Ammon's horn (tissue), 1 donor: ENCODE results near the gene CPED1.
"Not testable (repeated sequence)": the region's sequence is repeated elsewhere in the genome, so short reads cannot be mapped to it uniquely, and the experiment has no call there.

ENCODE experiments used
- DNase-seq: peaks from one replicate; pipeline ENCODE4 v3.0.0-alpha.2; 2016; ENCODE audit warnings: low spot score

The CPED1 gene

DNA sequence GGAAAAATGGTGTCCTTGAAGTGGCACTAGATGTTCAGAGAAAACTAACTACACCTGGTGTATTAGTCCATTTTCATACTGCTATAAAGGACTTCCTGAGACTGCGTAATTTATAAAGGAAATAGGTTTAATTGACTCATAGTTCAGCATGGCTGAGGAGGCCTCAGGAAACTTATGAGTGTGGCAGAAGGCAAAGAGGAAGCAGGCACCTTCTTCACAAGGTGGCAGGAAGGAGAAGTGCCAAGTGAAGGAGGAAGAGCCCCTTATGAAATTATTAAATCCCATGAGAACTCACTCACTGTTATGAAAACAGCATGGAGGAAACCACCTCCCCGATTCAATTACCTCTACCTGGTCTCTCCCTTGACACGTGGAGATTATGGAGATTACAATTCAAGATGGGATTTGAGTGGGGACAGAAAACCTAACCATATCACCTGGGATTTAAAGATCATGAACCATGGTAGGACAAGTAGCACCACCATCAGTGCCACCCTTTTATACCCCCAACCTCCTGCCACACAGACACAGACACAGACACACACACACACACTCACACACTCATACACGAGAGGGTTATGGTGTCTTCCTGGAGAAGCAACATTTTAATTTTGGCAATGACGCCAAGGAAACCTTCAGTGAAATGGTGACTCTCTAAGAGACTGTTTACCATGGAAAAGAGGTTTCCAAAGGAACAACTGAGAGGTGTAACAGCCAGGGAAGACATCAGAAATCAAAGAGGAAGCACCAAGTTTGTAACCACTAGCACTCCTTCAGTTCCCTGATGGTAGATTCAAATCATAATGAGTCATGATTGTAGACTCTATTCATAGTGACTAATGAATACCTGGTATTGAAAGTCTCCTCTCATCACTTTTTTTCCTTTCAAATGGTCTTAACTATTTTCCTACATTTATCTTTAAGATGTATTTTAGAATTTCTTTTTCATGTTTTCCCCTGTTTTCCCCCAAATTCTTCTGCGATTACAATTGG is 298.5 kb downstream of the CPED1 start:
- DNase-seq, result no peak

DNA sequence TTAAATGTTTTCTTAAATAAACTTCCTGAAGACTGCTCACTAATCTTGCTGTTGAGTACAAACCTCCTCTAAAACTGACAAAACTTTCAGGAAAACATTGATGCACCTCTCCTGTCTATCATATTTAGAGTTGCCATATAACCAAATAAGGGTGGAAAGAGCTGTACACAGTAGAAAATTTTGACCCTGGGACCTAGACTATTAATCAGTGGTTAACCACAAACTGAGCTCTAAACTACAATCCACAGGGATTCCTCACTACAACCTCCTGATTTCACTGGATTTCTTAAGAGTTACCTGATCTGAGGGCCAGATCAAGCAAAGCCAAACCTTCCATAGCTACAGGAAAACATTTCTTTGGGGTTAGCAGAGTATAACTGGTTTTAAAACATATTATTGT is 300.4 kb downstream of the CPED1 start:
- no peak for DNase-seq

DNA sequence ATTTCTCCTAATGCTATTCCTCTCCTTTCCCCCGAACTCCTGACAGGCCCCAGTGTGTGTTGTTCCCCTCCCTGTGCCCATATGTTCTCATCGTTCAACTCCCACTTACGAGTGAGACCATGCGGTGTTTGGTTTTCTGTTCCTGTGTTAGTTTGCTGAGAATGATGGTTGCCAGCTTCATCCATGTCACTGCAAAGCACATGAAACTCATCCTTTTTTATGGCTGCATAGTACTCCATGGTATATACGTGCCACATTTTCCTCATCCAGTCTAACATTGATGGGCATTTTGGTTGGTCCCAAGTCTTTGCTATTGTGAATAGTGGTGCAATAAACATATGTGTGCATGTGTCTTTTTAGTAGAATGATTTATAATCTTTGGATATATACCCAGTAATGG is 301.4 kb downstream of the CPED1 start:
- not testable (repeated sequence) for DNase-seq

DNA sequence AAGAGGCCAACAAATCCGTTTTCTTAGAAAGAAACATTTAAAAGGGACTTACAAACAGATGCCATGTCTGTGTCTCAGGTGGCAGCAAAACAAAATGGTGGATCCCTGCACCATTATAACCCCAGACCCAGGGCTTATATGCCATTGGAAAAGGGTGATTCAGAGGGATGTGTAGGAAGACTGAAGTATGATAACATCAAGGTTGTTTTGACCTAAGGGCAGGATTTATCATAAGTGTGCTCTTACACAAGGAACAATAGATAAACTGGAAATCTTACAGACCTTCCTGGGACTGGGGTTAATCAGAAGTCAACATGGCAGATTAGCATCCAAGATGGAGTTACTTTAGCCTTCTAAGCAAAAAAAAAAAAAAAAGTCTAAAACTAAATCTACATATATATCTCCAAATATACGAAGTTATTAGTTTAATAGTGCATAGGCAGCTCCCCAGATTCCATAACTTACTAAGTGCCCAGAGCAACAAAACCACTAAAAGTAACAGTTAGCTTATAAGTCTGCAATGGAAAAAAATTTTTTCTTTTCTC is 306.0 kb downstream of the CPED1 start:
- DNase-seq, result no peak

DNA sequence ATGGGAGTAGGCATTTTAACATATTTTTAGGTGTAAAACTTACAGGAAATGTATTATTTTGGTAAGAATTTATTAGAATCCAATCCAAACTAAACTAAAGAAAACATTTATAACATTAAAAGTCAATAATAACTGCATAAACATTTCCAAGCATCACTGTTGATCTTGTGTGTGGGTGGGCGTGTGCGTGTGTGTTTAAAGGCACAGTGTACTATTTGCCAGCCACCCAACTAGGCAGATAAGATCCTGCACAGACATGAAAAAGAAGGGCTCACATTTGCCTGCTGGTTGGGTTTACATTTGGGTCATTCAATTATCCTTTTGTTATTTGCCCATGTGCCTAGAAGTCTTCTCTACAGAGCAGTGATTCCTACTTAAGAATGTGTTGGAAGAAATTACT is 309.3 kb downstream of the CPED1 start:
- DNase-seq, result no peak

DNA sequence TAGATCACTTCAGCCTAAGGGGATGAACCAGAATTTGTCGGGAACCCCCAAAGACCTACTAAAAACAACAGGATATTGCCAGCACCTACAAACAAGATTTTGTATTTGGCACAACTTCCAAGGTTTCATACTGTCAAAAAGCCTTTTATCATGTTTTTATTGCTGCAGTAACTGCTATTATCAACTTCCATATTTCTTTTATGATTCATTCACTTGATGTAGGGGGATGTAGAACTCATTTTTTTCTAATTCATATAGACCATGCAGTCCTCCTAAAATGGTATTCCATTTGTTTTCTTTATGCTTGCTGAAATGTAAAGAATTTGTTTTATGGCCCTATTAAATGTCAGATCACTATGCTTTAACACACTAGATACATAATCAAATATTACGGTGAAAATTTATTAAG is 310.3 kb downstream of the CPED1 start:
- no peak for DNase-seq

DNA sequence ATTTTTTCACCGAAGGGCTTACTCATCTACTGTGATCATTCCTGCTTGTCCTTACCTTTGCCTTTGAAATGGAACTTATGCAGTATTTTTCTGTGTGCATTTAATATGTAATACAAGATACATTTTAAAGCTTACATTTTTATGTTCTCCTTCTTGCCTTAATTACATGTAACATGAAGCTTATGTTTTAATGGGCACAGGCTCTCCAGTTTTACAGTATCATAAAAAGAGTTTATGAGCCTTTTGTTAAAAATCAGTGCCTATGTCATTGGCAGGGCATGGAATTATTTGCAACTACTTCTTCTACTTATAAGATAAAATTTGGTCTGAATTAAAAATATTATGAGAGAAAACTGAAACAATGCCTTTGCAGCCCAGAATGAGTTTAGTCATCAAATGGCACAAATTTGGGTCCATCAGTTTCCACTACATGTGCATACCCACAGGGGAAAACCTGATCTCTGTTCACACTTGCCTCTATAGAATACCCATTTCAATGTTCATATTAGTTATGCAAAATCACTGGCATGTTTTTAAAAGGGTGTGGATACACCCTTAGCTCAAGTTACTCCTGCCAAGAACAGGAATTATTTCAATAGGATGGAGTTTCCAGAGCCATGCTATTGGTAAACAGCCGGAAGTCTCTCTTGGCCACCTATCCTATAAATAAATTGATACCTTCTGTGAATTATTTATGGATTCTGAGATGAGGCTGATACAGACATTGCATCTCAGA is 312.3 kb downstream of the CPED1 start:
- no peak for DNase-seq

DNA sequence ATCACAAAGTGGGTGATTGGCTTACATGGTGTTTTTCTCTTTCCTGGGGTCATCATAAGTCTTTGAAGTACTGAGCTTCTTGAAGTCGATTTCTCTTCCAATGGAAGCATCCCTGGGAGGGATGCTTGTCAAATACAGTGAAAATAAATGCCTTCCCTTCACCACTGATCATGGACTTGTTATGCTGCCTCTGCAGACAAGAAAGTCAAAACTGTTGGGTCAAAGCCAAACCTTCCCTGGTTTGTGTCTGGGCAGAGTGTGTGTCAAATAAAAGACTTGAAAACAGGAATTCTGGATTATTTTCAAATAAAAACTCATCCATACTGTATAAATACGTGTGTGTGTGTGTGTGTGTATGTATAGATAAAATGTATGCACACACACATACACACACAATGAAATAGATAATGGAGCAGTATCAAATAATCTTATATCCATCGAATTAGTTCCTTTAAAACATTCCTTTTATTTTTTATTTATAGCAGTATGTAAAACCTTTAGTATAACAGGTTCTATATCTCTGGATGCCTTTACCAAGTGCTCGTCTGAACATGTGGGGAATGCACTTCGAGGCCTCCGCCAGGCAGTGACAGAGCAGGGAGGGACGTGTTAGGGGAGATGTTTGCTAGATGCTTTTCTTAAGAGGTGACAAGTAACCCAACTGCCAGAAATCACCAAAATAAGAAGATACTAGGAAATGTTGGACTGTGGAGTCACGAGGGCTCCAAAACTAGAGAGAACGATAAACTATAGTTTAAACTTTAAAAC is 313.1 kb downstream of the CPED1 start:
- DNase-seq, result no peak

DNA sequence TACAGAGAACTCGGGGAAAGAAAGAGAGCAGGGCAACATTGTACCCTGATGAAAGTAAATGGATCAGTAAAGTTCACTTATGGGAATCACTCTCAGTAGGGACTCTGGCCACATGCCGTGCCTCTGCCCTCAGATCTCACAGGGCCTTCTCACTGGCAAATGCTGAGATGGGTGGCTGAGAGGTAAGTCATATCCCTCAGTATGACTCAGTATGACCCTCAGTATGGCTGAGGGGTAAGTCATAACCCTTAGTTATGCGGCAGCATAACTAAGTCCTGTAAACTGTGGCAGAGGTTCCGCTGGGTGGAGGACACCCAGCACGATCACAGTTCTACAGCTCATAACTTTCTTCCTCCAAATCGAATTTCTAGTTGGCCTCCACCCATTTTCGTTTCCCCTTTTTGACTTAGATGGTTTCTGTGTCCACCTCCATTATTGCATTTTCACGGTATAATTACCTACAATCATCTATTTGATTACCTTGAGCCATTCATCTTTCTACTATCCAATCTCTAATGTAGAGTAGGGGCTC is 313.8 kb downstream of the CPED1 start:
- no peak for DNase-seq

DNA sequence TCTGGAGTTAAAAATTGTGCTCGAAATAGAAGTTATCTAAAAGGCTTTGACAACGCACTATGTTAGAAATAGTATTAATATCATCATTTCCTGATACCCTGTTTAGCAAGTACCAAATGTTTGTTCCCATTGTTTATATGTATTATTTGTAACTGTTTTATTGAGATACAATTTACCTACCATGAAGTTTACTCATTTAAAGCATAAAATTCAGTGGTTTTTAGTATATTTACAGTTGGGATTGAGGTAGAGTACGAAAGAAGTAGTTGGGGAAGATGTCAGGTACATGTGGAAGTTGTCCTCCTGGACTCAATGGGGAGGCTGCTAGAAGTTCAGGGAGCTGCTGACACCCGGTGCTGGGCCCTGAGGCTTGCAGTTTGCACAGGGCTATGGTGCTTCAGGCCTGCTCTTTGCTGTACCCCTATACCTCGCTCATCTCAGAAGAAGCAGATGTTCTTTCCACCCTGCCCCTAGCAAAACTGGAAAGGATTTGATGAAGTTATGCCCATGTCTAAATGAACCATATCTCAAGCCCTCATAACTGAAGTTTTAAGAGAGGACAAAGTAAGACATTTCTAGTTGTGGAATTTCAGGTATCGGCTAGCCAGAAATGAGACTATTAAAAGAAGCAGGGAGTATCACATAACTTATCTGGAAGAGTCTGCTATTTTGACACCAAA is 315.1 kb downstream of the CPED1 start:
- no peak for DNase-seq

DNA sequence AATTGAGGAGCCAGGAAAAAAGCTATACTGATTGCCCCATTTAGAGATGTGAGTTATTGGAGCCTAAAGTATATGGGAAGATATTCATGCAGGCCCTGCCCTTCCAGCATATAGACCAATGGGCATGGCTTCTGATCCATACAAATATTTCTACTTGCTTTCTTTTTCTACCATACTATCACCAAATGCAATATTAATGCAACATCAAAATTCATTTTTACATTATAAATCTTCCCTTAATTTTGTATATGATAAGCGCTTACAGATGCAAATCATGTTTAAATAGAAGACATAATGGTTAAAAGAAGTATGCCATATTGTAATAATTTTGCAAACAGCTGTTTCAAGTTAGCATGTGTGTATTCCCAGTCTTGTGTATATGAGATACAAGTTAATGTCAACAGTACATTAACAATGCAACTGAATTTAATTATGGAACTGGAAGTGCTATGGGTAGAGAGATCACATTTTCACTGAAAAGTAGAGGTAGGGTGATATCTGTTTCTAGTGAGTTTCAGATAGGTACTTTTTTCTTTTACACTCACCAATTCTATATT is 315.7 kb downstream of the CPED1 start:
- DNase-seq, result no peak

DNA sequence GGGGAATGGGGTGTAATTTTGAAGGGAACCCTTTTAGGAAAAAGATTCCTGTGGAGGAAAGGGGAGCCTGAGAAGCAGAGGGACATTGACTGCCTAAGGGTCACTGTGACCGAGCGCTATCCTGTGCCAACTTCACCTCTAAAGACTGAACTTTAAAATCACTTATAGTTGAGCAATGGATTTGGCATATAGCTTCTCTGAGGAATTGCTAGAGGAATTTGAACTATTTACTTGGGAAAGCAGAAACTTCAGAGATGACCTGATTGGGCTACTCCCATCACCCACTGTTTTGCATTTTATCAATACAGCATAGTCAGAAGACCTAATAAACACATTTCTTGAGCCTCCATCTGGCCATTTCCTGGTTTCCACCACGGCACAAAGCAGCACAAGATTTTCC is 316.6 kb downstream of the CPED1 start:
- DNase-seq, result no peak

DNA sequence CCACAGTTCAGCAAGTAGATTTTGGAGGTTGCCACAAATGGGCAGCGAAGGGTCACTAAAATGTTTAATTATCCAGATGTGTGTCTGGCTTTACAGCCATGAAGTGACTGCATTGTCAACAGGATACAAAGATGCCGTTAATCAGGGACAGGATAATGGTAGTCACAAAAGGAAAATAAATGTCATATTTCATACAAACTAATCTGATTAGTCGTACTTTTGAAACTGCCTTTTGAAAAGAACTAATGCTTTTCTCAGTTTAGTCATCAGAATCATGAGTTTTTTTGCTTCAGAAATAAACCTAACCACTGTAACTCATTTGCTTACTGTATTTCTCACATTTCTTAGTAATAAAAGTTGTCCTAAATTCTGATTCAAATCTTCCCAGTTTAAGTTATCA is 318.1 kb downstream of the CPED1 start:
- no peak for DNase-seq

DNA sequence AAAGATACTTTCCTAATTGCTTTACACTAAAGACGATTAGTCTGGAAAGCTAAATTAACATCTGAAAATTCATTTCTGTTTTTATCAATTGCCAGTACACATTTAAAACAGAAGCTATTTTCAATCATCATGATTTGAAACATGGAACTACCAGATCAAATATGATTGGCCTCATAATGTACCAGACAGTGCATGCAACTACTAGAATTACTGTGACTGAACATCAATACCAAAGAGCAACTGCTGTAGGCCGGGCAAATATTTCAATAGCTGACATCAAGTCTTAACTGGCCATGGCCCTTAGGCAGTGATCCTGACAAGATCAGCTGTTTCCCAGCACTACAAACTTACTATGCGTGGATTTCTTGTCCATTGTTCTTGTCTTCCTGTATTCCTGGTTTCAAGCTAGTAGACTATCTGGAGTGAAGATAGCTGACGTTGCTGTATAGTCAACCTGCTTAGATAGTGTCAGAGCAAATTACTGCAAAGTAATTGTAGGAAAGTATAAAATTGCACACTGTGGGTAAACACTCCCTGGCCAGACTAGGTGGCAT is 318.6 kb downstream of the CPED1 start:
- DNase-seq, result no peak

DNA sequence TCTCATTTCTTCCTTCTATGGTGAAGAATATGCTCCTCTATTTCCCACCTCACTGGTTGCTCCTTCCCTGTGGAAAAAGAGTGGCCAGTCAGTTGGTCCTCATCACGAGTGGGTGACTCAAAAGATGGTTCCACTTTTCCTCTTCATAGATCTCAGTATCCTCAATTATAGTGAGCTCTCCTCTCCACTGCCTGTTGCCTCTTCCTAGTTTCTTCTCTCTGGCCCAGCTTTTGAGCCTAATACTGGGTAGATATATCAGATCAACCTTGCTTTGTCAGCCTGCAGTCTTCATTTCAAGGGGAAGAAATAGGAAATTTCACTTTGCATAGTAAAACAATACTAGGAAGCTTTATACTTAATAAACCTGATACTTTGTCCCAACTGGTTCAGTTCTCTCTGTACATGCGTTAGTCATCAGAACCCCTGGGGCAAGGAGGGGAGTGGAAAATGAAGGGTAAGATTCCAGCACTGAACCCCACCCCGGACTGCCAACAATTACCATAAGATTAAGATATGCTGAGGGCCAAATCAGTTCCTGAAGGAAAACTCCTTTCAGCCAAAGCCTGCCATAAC is 324.8 kb downstream of the CPED1 start:
- DNase-seq, result no peak

DNA sequence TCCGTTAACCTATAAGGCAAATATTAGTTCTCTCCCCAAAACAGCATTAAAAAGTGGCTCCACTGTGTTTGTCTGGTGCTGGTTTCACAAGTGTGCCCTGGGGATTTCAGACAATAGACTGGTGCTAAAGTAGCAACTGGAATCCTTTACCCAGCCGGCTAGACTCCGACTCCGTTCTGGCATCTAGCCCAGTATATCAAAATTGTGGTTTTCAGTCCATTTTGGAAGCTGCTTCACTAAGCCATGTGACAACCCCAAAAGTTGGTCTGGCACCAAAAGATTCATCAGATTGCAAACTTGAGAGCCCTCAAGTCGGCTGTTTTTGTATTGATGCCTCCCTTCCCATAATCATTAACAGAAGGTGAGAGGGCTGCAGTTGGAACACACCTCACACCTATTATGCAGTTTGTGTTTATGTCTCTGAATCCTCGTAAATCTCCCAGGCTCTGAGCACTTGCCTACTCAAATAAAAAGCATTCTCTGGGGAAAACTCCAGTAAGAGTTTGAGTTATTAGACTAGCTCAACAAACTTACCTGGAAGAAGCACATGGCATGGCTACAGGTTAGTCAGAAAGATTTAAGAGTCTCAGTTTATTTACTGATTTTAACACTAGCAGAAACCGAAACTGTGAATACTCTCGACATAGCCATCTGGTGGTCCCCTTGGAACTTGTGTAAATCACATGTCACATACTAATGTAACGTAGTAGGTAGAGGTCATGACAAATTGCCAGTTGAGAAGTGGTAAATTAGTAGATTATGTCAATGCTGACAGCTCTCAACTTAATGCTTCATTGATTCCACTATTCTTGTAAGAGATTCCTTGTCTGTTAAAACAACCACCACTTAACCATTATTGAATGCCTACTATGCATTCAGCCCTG is 325.5 kb downstream of the CPED1 start:
- no peak for DNase-seq

DNA sequence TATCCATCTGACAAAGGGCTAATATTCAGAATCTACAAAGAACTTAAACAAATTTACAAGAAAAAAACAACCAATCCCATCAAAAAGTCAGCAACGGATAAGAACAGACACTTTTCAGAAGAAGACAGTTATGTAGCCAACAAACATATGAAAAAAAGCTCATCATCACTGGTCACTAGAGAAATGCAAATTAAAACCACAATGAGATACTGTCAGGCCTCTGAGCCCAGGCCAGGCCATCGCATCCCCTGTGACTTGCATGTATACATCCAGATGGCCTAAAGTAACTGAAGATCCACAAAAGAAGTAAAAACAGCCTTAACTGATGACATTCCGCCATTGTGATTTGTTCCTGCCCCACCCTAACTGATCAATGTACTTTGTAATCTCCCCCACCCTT is 326.7 kb downstream of the CPED1 start:
- DNase-seq, result not testable (repeated sequence)

DNA sequence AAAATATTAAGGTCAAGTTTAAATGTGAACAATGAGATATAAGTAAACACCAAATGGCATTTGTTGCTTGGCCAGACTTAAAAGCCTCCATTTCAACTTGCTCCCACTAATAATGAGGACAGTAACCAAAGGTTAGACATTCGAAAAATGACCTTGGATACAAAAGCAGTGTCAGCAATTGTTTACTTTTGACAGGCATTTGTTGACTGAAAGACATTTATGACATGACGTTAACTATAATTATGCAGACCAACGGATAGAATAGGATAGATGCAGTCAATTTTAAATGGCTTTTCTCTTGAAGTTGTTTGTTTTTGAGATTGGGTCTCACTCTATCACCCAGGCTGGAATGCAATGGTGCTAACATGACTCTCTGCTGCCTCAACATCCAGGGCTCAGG is 333.9 kb downstream of the CPED1 start:
- DNase-seq, result no peak
